Measurements from ENCODE around the gene S100A2. TPM values are rescaled to one million over a fixed set of nuclear protein-coding genes. Genes with fewer than 3 reads are reported as not detected.

S100A2 gene
- total and polyA plus RNA-seq, 2 donors from 2014 or later: 152 to 416 TPM

GRCh38 chr1:153567621-153568366 lies 2.1 kb upstream of the S100A2 start:
- H3K4me1 ChIP-seq (ENCODE audit: control insufficient read depth in 2 of 3, insufficient read depth in 2 of 3, low read depth in 1 of 3, low read length in 3 of 3): peaks cover 6 to 24% (median 19%) of the 10 kb centered on the region in 3 donors
- no peaks in the 10 kb centered on the region for H3K9me3 ChIP-seq (ENCODE audit: control insufficient read depth in 2 of 3, insufficient read depth in 1 of 3, low read length in 3 of 3)
- TF ChIP-seq, protein P1, sequence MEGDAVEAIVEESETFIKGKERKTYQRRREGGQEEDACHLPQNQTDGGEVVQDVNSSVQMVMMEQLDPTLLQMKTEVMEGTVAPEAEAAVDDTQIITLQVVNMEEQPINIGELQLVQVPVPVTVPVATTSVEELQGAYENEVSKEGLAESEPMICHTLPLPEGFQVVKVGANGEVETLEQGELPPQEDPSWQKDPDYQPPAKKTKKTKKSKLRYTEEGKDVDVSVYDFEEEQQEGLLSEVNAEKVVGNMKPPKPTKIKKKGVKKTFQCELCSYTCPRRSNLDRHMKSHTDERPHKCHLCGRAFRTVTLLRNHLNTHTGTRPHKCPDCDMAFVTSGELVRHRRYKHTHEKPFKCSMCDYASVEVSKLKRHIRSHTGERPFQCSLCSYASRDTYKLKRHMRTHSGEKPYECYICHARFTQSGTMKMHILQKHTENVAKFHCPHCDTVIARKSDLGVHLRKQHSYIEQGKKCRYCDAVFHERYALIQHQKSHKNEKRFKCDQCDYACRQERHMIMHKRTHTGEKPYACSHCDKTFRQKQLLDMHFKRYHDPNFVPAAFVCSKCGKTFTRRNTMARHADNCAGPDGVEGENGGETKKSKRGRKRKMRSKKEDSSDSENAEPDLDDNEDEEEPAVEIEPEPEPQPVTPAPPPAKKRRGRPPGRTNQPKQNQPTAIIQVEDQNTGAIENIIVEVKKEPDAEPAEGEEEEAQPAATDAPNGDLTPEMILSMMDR (IDR thresholded peaks at IDR 0.05; ENCODE audit: borderline replicate concordance, extremely low read depth, insufficient read depth): no peak
- H3K36me3 ChIP-seq (ENCODE audit: control insufficient read depth in 2 of 3, insufficient read depth in 3 of 3, low read length in 3 of 3): no peaks in the 10 kb centered on the region
- intact Hi-C loops (cut with DNase I): loop anchor here (5.0 kb wide), 1 partner anchor 55 kb away; no protein-coding TSS in a partner anchor
- peak overlapping the region in 1 of 3 donors; percentile 82 for H3K9ac ChIP-seq (ENCODE audit: low read length in 3 of 3)
- H3K4me3 ChIP-seq (ENCODE audit: low read length in 3 of 3): peak overlapping the region in 2 of 3 donors; percentile 4 to 56
- no peak for FAIRE-seq
- no peaks in the 10 kb centered on the region for H3K27me3 ChIP-seq (ENCODE audit: control insufficient read depth, insufficient read depth, low read length)
- peak overlapping the region; percentile 71 to 74 for H3K27ac ChIP-seq (ENCODE audit: low read depth in 2 of 2, low read length in 2 of 2)
- DNase-seq: peak in 3 of 5 donors; percentile 46 to 81 (median 62)

GRCh38 chr1:153566414-153567371 lies 1.0 kb upstream of the S100A2 start:
- Histone ChIP-seq H3K4me3 (ENCODE audit: low read length in 3 of 3) (no peak overlapping the region), H3K4me1 (ENCODE audit: control insufficient read depth in 2 of 3, insufficient read depth in 2 of 3, low read depth in 1 of 3, low read length in 3 of 3) (peaks cover 6 to 24% (median 19%) of the 10 kb centered on the region in 3 donors), H3K27ac (ENCODE audit: low read depth in 2 of 2, low read length in 2 of 2) (peak overlapping the region; percentile 95 to 97), H3K36me3 (ENCODE audit: control insufficient read depth in 2 of 3, insufficient read depth in 3 of 3, low read length in 3 of 3) (no peaks in the 10 kb centered on the region), H3K9me3 (ENCODE audit: control insufficient read depth in 2 of 3, insufficient read depth in 1 of 3, low read length in 3 of 3) (no peaks in the 10 kb centered on the region), H3K9ac (ENCODE audit: low read length in 3 of 3) (peak overlapping the region in 1 of 3 donors; percentile 80), H3K27me3 (ENCODE audit: control insufficient read depth, insufficient read depth, low read length) (no peaks in the 10 kb centered on the region)
- intact Hi-C loops (cut with DNase I): loop anchor here (5.0 kb wide), 1 partner anchor 54 kb away; no protein-coding TSS in a partner anchor
- TF ChIP-seq, protein P1 (IDR thresholded peaks at IDR 0.05; ENCODE audit: borderline replicate concordance, extremely low read depth, insufficient read depth): no peak
- DNase-seq (peak; percentile 74 to 98 (median 90)), FAIRE-seq (no peak)

DNA sequence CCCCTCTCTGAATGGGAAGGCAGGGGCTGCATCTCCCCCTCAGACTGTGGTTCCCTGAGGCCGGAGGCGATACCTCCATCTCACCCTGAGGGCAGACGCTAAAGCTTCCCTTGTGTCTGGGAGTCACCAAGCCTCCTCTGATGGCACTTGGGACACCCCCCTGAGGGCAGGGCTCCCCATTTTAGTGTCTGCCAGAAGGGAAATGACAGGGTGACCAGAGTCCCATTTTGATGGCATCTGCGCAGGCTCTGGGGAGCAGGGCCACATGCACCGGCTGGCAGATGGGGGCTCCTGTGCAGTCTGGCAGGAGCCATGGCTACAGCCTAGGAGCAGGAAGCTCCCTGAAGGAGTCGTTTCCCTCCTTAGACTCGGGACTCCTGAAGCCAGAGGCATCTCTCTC lies 1.7 kb downstream of the S100A2 start:
- peak in 1 of 5 donors; percentile 45 for DNase-seq
- Histone ChIP-seq H3K4me1 (ENCODE audit: control insufficient read depth in 2 of 3, insufficient read depth in 2 of 3, low read depth in 1 of 3, low read length in 3 of 3) (peaks cover 6 to 24% (median 19%) of the 10 kb centered on the region in 3 donors), H3K4me3 (ENCODE audit: low read length in 3 of 3) (peak overlapping the region in 2 of 3 donors; percentile 31 to 44), H3K9ac (ENCODE audit: low read length in 3 of 3) (peak overlapping the region in 2 of 3 donors; percentile 29 to 87), H3K9me3 (ENCODE audit: control insufficient read depth in 2 of 3, insufficient read depth in 1 of 3, low read length in 3 of 3) (no peaks in the 10 kb centered on the region), H3K27me3 (ENCODE audit: control insufficient read depth, insufficient read depth, low read length) (no peaks in the 10 kb centered on the region), H3K36me3 (ENCODE audit: control insufficient read depth in 2 of 3, insufficient read depth in 3 of 3, low read length in 3 of 3) (no peaks in the 10 kb centered on the region), H3K27ac (ENCODE audit: low read depth in 2 of 2, low read length in 2 of 2) (peak overlapping the region; percentile 56 to 78)
- TF ChIP-seq, protein P1 (IDR thresholded peaks at IDR 0.05; ENCODE audit: borderline replicate concordance, extremely low read depth, insufficient read depth): no peak
- FAIRE-seq: no peak
- intact Hi-C loops (cut with DNase I): no loop called here
